Measurements from ENCODE around the gene CNDP1.
"Not testable (repeated sequence)": the region's sequence is repeated elsewhere in the genome, so short reads cannot be mapped to it uniquely, and the experiment has no call there.

The CNDP1 gene

GRCh38 chr18:74521068-74521725 is 13.1 kb upstream of the CNDP1 start:
- no peak for DNase-seq (ENCODE audit: low read depth)

DNA sequence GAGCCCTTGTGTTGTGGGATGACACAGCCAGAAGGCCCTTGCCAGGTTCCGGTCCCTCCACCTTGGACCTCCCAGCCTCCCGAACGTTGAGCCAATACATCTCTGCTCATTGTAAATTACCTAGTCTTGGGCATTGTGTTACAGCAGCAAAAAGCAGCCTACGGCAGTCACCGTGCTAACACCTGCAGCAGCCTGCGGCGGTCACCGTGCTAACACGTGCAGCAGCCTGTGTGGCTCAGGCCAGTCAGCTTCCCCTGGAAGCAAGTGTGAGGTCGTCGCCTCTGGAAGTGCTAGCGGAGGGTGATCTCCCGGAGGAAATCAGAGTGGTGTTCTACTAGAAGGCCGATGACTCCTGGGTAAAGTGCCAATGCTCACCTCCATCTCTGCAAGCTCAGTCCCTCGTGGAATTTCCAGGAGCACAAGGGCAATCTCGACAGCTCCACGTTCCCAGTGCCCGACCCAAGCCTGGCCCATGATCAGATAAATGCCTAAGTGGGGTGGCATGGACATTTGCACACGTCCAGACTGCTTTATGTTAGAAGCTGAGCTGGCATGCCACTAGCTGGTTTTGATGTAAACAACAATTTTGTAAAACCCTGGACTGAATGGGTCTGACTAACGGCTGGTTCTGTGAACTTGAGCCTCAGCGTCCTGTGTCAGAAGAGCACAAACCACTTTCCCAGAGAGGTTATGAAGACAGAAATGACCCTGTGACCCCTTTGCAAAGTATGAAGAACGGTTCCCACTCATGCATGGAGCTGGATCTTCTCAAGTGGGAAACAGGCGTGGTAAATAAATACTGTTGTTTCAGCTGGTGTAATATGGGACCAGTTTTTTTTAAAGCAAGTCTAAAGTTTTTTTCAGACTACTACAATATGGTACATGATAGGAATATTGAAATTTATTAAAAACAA is 11.4 kb upstream of the CNDP1 start:
- peak; percentile 22 for DNase-seq (ENCODE audit: low read depth)

DNA sequence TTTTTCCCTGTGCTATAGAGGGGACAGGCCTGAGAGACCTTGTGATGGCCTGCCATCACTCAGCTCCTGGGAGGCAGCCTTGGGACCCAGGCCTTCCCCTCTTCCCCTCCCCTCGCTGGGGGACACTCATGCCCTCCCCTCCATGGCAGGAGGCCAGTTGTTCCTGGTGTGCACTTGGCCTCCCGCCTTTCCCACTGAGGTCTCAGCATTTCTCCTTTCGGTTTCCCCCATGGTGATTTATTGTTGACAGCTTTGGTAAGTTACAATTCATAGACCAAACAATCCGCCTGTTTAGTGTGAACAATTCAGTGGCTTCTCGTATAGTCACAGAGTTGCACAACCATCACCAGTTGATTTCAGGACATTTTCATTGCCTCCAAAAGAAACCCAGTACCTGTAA is 10.2 kb upstream of the CNDP1 start:
- DNase-seq (ENCODE audit: low read depth) = peak; percentile 21

DNA sequence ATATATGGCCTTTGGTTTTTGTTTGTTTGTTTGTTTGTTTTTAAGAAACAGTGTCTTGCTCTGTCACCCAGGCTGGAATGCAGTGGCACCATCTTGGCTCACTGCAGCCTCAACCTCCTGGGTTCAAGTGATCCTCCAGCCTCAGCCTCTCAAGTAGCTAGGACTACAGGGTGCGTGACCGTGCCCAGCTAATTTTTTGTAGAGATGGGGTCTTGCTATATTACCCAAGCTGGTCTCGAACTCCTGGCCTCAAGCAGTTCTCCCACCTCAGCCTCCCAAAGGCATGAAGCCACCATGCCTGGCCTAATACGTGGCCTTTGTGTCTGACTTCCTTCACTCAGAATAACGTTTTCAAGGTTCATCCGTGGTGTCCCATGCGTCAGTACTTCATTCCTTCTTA is 9.4 kb upstream of the CNDP1 start:
- not testable (repeated sequence) for DNase-seq (ENCODE audit: low read depth)

DNA sequence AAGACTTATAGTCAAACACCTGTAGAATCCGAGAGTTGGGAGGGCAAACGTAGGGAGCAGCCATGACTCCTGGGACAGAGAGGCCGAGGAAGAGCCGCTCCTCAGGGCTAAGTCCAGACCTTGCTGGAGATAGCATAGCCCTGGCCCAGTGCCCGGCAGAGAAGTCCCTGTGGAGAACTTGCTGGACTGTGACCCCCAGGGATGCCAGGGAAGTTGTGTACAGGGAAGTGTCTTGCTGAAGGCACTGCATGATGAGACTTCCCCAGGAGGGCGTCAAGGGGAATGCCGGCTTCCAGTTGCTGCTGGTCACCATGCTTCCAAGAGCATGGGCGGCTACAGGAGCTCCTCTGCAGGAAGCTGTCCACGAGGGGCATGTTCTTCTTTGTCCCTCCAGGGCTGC is 8.6 kb upstream of the CNDP1 start:
- DNase-seq (ENCODE audit: low read depth) = no peak

GRCh38 chr18:74526488-74526887 is 7.8 kb upstream of the CNDP1 start:
- no peak for DNase-seq (ENCODE audit: low read depth)

DNA sequence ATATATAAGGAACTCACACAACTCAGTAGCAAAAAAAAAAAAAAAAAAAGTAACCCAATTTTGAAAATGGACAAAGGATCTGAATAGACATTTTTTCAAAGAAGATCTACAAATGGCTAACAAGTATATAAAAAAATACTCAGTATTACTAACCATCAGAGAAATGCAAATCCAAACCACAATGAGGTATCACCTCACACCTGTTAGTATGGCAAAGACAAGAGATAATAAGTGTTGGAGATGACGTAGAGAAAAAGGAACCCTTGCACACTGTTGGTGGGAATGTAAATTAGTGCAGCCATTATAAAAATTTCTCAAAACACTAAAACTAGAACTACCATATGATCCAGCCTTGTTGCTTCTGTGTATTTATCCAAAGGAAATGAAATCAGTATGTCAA is 5.8 kb upstream of the CNDP1 start:
- DNase-seq (ENCODE audit: low read depth) = no peak

- no peak for DNase-seq (ENCODE audit: low read depth)
Measured at GRCh38 chr18:74528913-74529312, 5.4 kb upstream of the CNDP1 start.

DNA sequence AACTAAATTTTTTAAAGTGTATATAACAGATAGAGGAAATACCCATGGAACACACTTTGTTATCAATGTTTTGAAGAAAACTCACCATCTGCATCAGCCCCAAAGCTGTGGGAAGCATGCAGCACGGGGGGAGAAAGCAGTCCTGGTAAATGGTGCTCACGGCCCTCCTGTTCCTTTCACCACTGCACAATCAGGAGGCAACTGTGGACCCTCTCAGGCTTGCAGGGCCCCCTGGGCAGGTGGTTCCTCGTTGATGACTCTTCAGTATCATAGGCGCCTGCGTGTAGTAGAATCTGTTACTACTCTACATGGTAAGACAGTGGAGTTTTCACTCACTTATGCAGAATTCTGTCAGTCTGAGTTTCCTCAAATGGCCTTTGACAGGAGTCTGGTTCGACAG is 4.9 kb upstream of the CNDP1 start:
- no peak for DNase-seq (ENCODE audit: low read depth)

DNA sequence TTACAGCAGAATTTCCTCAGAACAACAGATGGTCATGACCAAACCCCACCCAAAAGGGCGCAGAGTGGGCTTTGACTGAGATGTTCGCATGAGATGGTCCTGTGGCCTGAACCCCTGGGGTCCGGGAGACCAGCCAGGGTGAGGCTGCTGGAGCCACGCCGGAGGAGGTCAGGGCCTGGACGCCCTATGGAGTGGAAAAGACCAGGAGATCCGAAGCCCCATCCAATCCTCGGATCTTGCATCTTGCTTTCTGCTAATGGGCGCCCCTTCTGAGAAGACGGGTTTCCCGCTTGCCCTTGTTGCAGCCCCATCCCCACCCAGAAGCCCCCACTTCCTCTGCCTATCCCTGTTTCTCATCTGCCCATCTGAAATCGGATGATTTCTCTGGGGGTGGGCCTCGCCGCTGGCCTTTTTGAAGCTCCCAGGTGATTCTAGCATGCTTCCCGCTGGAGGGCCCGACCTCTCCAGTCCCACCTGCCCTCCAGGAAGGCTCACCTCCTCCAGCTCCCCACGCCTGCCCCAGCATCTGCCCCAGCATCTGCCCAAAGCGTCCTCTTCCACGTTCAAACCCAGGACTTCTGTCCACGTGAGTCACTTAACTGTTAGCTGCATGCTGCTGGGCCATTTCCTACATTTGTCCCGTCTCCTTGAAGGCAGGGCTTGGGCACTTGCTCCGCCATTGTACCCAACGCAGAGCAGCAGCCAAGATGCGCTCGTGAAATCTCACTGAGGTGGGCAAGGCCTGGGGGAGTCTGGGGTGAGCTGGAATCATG is 4.3 kb upstream of the CNDP1 start:
- no peak for DNase-seq (ENCODE audit: low read depth)

GRCh38 chr18:74530584-74530862 is 3.8 kb upstream of the CNDP1 start:
- no peak for DNase-seq (ENCODE audit: low read depth)

DNA sequence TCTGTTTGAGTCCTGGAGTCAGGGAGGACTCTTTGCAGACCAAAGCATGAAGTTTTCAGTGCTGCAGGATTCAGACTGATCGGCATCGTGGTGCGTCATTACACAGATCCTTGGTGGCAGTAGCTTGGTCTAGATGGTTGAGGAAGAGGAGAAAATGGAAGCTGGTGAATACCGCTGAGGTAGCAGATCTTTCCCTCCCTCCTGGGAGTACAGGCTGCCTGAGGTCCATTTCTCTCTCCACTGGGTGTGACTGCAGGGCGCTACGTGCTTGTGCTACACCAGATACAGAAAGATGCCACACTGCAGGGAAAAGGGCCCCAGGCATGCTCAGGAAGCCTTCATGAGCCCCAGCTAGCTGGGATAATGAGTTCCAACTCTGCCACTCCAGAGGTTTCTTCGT is 3.3 kb upstream of the CNDP1 start:
- DNase-seq (ENCODE audit: low read depth) = no peak

- no peak for DNase-seq (ENCODE audit: low read depth)
Measured at GRCh38 chr18:74532511-74533025, 1.7 kb upstream of the CNDP1 start.

DNA sequence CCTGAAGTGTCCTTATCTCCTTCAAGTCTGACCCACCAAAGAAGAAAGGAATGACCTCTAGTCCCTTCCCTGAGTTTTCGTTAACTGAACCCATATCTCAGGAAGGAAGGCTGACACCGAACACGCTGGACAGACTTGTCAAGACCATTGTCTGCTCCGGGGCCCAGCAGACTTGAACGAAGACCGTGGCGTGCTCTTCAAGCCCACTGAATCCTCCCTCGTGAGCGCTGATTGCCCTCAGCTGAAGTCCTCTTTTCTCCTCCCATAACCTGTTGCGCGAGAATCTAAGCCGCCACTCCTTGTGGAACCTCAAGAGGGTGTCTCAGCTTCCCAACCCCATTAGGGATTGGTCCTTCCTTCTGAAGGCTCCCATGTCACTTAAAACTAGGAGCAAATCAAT is 634 bp upstream of the CNDP1 start:
- no peak for DNase-seq (ENCODE audit: low read depth)

GRCh38 chr18:74534981-74535649 is 815 bp downstream of the CNDP1 start:
- no peak for DNase-seq (ENCODE audit: low read depth)

DNA sequence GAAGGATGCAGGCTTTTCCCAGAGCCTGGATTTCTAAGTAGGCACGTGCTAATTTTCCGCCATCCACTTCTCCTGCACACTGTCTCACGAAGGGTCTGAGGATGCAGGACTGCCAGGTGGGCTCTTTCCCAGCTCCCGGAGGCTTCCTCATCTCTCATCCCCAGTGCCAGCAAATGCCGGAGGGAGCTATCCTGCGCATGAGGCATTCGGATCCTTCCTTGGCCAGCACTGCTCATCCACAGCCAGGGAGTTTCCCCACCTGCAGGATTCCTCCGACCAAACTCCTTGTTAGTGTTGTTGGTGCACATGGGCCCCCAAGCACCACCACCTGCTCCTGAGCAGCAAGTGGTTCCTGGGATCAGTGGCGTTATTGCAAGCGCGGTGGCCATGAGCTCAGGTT is 5.0 kb downstream of the CNDP1 start:
- no peak for DNase-seq (ENCODE audit: low read depth)

GRCh38 chr18:74540652-74541421 is 6.5 kb downstream of the CNDP1 start:
- no peak for DNase-seq (ENCODE audit: low read depth)

DNA sequence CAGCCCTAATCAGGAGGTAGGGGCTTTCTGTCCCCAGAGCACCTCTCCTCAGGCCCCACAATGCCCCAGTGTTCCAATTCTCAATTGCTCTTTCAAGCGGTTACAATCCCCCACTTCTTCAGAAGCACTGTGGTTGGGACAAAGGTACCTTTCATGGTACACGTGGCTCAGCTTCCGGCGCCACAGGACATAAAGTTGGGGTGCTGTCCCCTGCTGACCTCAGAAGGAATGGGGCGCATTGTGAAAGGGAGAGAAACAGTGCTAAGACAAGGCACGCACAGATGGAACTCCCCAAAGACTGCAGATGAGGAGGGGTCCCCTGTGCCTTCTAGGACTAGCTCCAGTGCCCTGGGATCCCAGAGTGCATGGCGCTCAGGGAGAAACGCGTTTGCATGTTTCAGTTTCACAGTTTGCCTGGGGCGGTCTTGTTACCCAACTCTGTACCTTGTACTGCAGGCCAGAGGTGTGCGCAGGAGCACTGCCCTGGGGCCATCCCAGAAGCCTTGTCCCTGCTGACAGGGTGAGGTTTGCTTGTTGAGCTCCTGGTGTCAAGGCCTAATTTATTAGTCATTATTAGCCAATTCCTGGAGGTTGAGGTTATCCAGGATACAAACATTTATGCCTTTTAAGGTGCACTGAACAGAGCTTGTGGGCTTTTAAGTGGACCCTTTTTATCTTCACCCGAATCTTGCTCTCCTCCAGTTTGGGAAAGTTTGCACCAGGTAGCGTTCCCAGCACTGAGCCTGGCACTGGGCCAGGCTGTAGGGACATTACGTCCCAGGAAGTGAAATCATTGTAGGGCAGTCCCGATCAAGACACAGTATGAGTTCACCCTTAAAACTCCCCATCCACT is 7.6 kb downstream of the CNDP1 start:
- no peak for DNase-seq (ENCODE audit: low read depth)

- DNase-seq (ENCODE audit: low read depth) = no peak
Measured at GRCh38 chr18:74544898-74545297, 10.6 kb downstream of the CNDP1 start.

DNA sequence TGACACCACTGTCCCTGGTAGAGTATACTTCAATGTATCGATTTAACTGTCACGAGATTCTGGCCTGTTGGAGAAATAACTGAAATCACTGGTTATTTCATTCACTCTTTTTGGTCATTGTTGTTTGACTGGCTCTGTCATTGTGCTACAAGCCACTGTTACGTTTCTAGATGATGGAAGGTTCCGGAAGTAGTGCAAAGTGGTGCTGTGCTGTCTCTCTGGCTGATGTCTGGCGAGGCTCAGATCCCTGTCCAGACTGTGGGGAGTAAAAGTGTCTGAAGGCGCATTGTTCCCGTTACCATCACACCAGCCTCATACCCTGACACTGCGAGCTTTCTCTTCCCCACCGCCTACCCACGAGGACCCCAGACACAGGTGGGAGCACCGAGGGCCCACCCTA is 11.7 kb downstream of the CNDP1 start:
- no peak for DNase-seq (ENCODE audit: low read depth)
